RWPE1 (cell line): ENCODE measurements around the gene ASTN2.

Experiments used
- CTCF ChIA-PET: fragments of 350-600 bp; sonication (Branson Sonifier 250); formaldehyde crosslinking; extraction: SDS; loops from one replicate; lab custom pipeline; 2021; lab: Yijun Ruan, JAX
- POLR2A ChIA-PET: fragments of 400-600 bp; formaldehyde crosslinking; extraction: SDS; loops from one replicate; lab custom pipeline; 2020; ENCODE audit warnings: antibody characterized with exemption; ENCODE audit not compliant: low non-redundant PET; lab: Yijun Ruan, JAX
- DNase-seq: peaks from one replicate; pipeline ENCODE4 v3.0.0; 2012; ENCODE audit warnings: low spot score
- H3K27ac ChIP-seq: fragments of 450-650 bp; 2 replicates; pipeline ENCODE4 v1.5.1; 2017
- TF ChIP-seq, protein P1 (sequence below): fragments of 450-650 bp; conservative IDR thresholded peaks from 2 replicates; pipeline ENCODE4 v1.5.1; 2017; ENCODE audit warnings: low read depth, mild to moderate bottlenecking

Gene ASTN2

GRCh38 chr9:116436121-116436520 lies 978.7 kb downstream of the ASTN2 start:
- CTCF ChIA-PET, result no interaction called here
- POLR2A ChIA-PET, result no interaction called here
- no peak overlapping the region for H3K27ac ChIP-seq
- DNase-seq, result no peak
- TF ChIP-seq, protein P1, sequence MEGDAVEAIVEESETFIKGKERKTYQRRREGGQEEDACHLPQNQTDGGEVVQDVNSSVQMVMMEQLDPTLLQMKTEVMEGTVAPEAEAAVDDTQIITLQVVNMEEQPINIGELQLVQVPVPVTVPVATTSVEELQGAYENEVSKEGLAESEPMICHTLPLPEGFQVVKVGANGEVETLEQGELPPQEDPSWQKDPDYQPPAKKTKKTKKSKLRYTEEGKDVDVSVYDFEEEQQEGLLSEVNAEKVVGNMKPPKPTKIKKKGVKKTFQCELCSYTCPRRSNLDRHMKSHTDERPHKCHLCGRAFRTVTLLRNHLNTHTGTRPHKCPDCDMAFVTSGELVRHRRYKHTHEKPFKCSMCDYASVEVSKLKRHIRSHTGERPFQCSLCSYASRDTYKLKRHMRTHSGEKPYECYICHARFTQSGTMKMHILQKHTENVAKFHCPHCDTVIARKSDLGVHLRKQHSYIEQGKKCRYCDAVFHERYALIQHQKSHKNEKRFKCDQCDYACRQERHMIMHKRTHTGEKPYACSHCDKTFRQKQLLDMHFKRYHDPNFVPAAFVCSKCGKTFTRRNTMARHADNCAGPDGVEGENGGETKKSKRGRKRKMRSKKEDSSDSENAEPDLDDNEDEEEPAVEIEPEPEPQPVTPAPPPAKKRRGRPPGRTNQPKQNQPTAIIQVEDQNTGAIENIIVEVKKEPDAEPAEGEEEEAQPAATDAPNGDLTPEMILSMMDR, result no peak

DNA sequence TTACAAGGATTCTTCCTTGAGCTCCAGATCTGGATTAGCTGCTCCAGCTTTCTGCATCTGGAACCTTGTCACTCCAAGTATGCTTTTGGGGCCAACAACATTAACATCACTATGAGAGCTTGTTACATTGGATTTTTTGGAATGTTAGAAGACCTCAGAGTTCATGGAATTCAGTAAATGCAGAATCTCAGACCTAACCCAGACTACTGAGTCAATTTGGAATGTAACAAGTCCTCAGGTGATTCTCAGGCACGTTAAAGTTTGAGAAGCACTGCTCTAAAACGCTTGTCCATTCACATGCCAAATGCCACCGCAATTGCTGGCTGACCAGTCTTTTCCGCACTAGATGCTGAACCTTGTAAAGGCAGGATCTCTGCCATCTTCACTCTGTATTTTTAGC lies 979.2 kb downstream of the ASTN2 start:
- ChIA-PET CTCF (no interaction called here), POLR2A (no interaction called here)
- no peak overlapping the region for H3K27ac ChIP-seq
- no peak for DNase-seq
- TF ChIP-seq, protein P1, result no peak

DNA sequence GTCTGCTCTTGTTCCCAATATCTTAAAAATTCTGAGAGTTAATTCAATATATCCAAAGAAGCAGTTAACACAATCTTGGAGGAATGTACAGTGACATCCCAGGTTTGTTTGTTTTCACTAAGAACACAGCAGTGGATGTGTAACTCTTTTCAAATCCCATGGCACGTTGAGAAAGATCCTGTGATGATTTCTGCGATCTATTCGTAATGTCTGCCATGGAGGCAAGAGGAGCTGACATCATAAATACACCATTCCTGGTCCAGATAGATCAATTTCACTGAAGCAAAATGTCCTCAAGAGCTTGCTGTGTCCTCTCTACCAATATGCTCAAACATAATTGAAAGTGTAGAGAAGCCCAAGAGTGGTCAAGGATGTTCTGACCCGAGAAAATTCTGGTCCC lies 980.5 kb downstream of the ASTN2 start:
- ChIA-PET CTCF (interaction anchor here (0.6 kb wide), 1 partner anchor 41 kb away, joined by 3 read pairs; no protein-coding TSS in a partner anchor), POLR2A (no interaction called here)
- no peak overlapping the region for H3K27ac ChIP-seq
- DNase-seq, result no peak
- TF ChIP-seq, protein P1, result no peak

DNA sequence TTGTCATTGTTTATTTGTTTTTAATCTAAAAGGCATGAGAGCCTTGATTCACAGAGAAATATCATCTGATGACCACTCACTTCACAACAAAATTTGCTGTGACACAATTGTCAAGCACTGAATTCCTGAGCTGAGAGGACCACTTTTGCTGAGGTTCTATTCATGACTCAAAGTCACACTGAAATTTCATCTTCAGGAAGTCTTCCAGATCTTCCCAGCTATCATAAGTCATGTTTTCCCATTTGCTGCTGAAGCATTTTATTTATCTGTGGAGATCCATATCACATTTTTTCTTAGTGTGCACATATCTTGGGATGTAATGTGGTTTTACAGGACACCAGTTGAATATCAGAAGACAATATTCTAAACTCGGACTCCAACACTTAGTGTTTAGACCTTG lies 982.8 kb downstream of the ASTN2 start:
- H3K27ac ChIP-seq, result no peak overlapping the region
- ChIA-PET CTCF (interaction anchor here (0.7 kb wide), 1 partner anchor 266 kb away, joined by 3 read pairs; no protein-coding TSS in a partner anchor), POLR2A (no interaction called here)
- TF ChIP-seq, protein P1, result no peak
- no peak for DNase-seq

- CTCF ChIA-PET, result no interaction called here
- DNase-seq, result no peak
- POLR2A ChIA-PET, result no interaction called here
- TF ChIP-seq, protein P1, result no peak
- H3K27ac ChIP-seq, result no peak overlapping the region
Observed at GRCh38 chr9:116430849-116431248, 984.0 kb downstream of the ASTN2 start.

GRCh38 chr9:116425244-116425643 lies 989.6 kb downstream of the ASTN2 start:
- TF ChIP-seq, protein P1, result no peak
- no peak overlapping the region for H3K27ac ChIP-seq
- DNase-seq, result no peak
- CTCF ChIA-PET, result no interaction called here
- POLR2A ChIA-PET, result no interaction called here
